WTC11 (cell line): ENCODE measurements around the gene NCL. TPM values are rescaled to one million over a fixed set of nuclear protein-coding genes. Genes with fewer than 3 reads are reported as not detected.

Experiments used
- ATAC-seq: fragments of 200-7000 bp; cut with Tn5 transposase; 2 replicates; pipeline ENCODE4 v1.10.0; 2021; ENCODE audit warnings: mild to moderate bottlenecking, moderate library complexity
- Bru-seq: library from RNA; stranded (reverse); fragments of 400-500 nt; gene quantifications from one replicate; lab custom pipeline; 2021; lab: Mats Ljungman, UMichigan
- CTCF ChIA-PET: fragments of 300-600 bp; sonication (Branson Sonifier 250); formaldehyde crosslinking; loops from one replicate; lab custom pipeline; 2021; ENCODE audit warnings: antibody characterized with exemption; lab: Charles Lee
- POLR2A ChIA-PET: fragments of 350-600 bp; sonication (Branson Sonifier 250); formaldehyde crosslinking; loops from one replicate; lab custom pipeline; 2021; ENCODE audit warnings: antibody characterized with exemption; lab: Charles Lee
- DNase-seq: peaks from one replicate; pipeline ENCODE4 v3.0.0; 2021; ENCODE audit warnings: low spot score
- H3K27ac Mint-ChIP-seq: 2 replicates; pipeline ENCODE4 v1.8.0; 2021; ENCODE audit warnings: mixed read lengths
- H3K27me3 Mint-ChIP-seq: 2 replicates; pipeline ENCODE4 v1.8.0; 2021; ENCODE audit warnings: low read depth, mild to moderate bottlenecking, moderate library complexity, mixed read lengths
- H3K36me3 Mint-ChIP-seq: 2 replicates; pipeline ENCODE4 v1.8.0; 2021; ENCODE audit warnings: mixed read lengths
- H3K4me1 Mint-ChIP-seq: 2 replicates; pipeline ENCODE4 v1.8.0; 2022; ENCODE audit warnings: mixed read lengths
- H3K4me3 Mint-ChIP-seq: 2 replicates; pipeline ENCODE4 v1.8.0; 2021; ENCODE audit warnings: mild to moderate bottlenecking, moderate library complexity, mixed read lengths
- H3K9me3 Mint-ChIP-seq: 2 replicates; pipeline ENCODE4 v1.8.0; 2021; ENCODE audit warnings: mixed read lengths
- ATF6 ChIP-seq: sonication (generic); formaldehyde crosslinking; IDR thresholded peaks from 2 replicates; pipeline ENCODE4 v1.8.1; 2023; ENCODE audit warnings: mild to moderate bottlenecking, missing genetic modification reagents
- CREM ChIP-seq: sonication (generic); formaldehyde crosslinking; IDR thresholded peaks from 2 replicates; pipeline ENCODE4 v1.8.1; 2022; ENCODE audit warnings: mild to moderate bottlenecking, missing genetic modification reagents, moderate library complexity
- CTCF ChIP-seq: fragments of 200-600 bp; IDR thresholded peaks from 2 replicates; pipeline ENCODE4 v1.8.0; 2022; ENCODE audit warnings: antibody characterized with exemption
- ELF4 ChIP-seq: sonication (generic); formaldehyde crosslinking; IDR thresholded peaks from 2 replicates; pipeline ENCODE4 v1.8.1; 2022; ENCODE audit warnings: low read depth, mild to moderate bottlenecking, moderate library complexity, missing genetic modification reagents
- FOXP4 ChIP-seq: sonication (generic); formaldehyde crosslinking; IDR thresholded peaks from 2 replicates; pipeline ENCODE4 v1.8.0; 2022; ENCODE audit warnings: mild to moderate bottlenecking, missing genetic modification reagents
- HMGA2 ChIP-seq: fragments of 250-450 bp; sonication (Bioruptor Pico); IDR thresholded peaks from 2 replicates; pipeline ENCODE4 v1.4.0; 2021; ENCODE audit warnings: mild to moderate bottlenecking, moderate library complexity
- IRF2 ChIP-seq: sonication (generic); formaldehyde crosslinking; IDR thresholded peaks from 2 replicates; pipeline ENCODE4 v1.8.0; 2022; ENCODE audit warnings: low read depth, missing genetic modification reagents, borderline replicate concordance
- JUN ChIP-seq: sonication (generic); formaldehyde crosslinking; IDR thresholded peaks from 2 replicates; pipeline ENCODE4 v1.8.0; 2023; ENCODE audit warnings: mild to moderate bottlenecking, missing genetic modification reagents
- KAT7 ChIP-seq: sonication (generic); formaldehyde crosslinking; IDR thresholded peaks from 2 replicates; pipeline ENCODE4 v1.8.1; 2023; ENCODE audit warnings: missing genetic modification reagents, mild to moderate bottlenecking, borderline replicate concordance
- NR3C1 ChIP-seq: sonication (generic); formaldehyde crosslinking; conservative IDR thresholded peaks from 2 replicates; pipeline ENCODE4 v1.8.1; 2023; ENCODE audit warnings: low read depth, mild to moderate bottlenecking, missing genetic modification reagents
- PRDM15 ChIP-seq: sonication (generic); formaldehyde crosslinking; IDR thresholded peaks from 2 replicates; pipeline ENCODE4 v1.8.0; 2022; ENCODE audit warnings: missing genetic modification reagents
- PREB ChIP-seq: sonication (generic); formaldehyde crosslinking; IDR thresholded peaks from 2 replicates; pipeline ENCODE4 v1.8.1; 2022; ENCODE audit warnings: mild to moderate bottlenecking, missing genetic modification reagents, moderate library complexity, borderline replicate concordance
- SOX15 ChIP-seq: fragments of 250-450 bp; sonication (Bioruptor Pico); IDR thresholded peaks from 2 replicates; pipeline ENCODE4 v1.9.0; 2021; ENCODE audit warnings: mild to moderate bottlenecking
- TCF7 ChIP-seq: sonication (generic); formaldehyde crosslinking; IDR thresholded peaks from 2 replicates; pipeline ENCODE4 v1.8.0; 2022; ENCODE audit warnings: mild to moderate bottlenecking, low read depth, missing genetic modification reagents, moderate library complexity
- ZMAT4 ChIP-seq: fragments of 250-450 bp; sonication (Bioruptor Pico); IDR thresholded peaks from 2 replicates; pipeline ENCODE4 v1.9.0; 2021; ENCODE audit warnings: mild to moderate bottlenecking
- ZNF396 ChIP-seq: fragments of 250-450 bp; sonication (Bioruptor Pico); IDR thresholded peaks from 2 replicates; pipeline ENCODE4 v1.8.0; 2021; ENCODE audit warnings: mild to moderate bottlenecking, moderate library complexity, borderline replicate concordance
- ZNF532 ChIP-seq: fragments of 250-450 bp; sonication (Bioruptor Pico); IDR thresholded peaks from 2 replicates; pipeline ENCODE4 v1.9.0; 2021; ENCODE audit warnings: mild to moderate bottlenecking, borderline replicate concordance
- long read RNA-seq, 3 experiments: library from RNA in 1 of 3; library from capped mRNA in 1 of 3; library from polyadenylated mRNA in 1 of 3; unstranded in 2 of 3; stranded (forward) in 1 of 3; transcript quantifications; one replicate each; pipeline ENCODE4 v2.0.0, GENCODE V29; 2021
- total RNA-seq: library from RNA; stranded (reverse); gene quantifications from 3 replicates; pipeline ENCODE4 v1.2.3, GENCODE V29; 2021

NCL gene
- total RNA-seq: 944 to 1,223 TPM (median 1,004 TPM) in 3 replicates
- percentile 100 among the genes with signal in this experiment for Bru-seq, nascent RNA
- long read RNA-seq, experiment 1, full-length matches to known transcripts: 2,710 of 3,438 reads
- long read RNA-seq, experiment 1, partial matches to known transcripts: 543 of 3,438 reads
- long read RNA-seq, experiment 1, other reads (novel, unspliced or antisense): 185 of 3,438 reads
- long read RNA-seq, experiment 2, full-length matches to known transcripts: 132 of 1,305 reads
- long read RNA-seq, experiment 2, partial matches to known transcripts: 1,108 of 1,305 reads
- long read RNA-seq, experiment 2, other reads (novel, unspliced or antisense): 65 of 1,305 reads
- long read RNA-seq, experiment 3, full-length matches to known transcripts: 507 of 975 reads
- long read RNA-seq, experiment 3, partial matches to known transcripts: 418 of 975 reads
- long read RNA-seq, experiment 3, other reads (novel, unspliced or antisense): 50 of 975 reads

- H3K9me3 Mint-ChIP-seq: no peaks in the 10 kb centered on the region
- CTCF ChIA-PET: interaction anchor here (0.5 to 7.4 kb wide), 24 partner anchors 12 to 411 kb away, joined by 3 to 74 read pairs (median 4); partner anchors contain the start of genes NMUR1 and PSMD1
- TF ChIP-seq CREM (CRISPR knock-in tag): peak; percentile 37; the same call in 1 of the 2 replicates
- TF ChIP-seq TCF7 (CRISPR knock-in tag): 0 out of 2 replicates have a peak, but pooled peaks have one; percentile 42
- peak; percentile 59; the same call in 1 of the 2 replicates for TF ChIP-seq IRF2 (CRISPR knock-in tag)
- TF ChIP-seq PREB (CRISPR knock-in tag): 0 out of 2 replicates have a peak, but pooled peaks have one; percentile 36
- TF ChIP-seq FOXP4 (CRISPR knock-in tag): no peak; the same call in none of the 2 replicates
- peak; percentile 46; the same call in 1 of the 2 replicates for TF ChIP-seq PRDM15 (CRISPR knock-in tag)
- no peak for TF ChIP-seq SOX15 (CRISPR knock-in tag)
- no peak for TF ChIP-seq ZMAT4 (CRISPR knock-in tag)
- peak; percentile 91 for TF ChIP-seq JUN (CRISPR knock-in tag)
- TF ChIP-seq KAT7 (CRISPR knock-in tag): peak; percentile 39
- peak; percentile 26; the same call in 1 of the 2 replicates for TF ChIP-seq ZNF532 (CRISPR knock-in tag)
- no peak for TF ChIP-seq ATF6
- no peak for TF ChIP-seq HMGA2
- peak; percentile 90; the same call in 1 of the 2 replicates for TF ChIP-seq NR3C1 (CRISPR knock-in tag)
- no peak for TF ChIP-seq ZNF396 (CRISPR knock-in tag)
- no peak for TF ChIP-seq CTCF
- no peak for TF ChIP-seq ELF4 (CRISPR knock-in tag)
These were observed at the start of gene NCL for GRCh38 chr2:231463698-231464575. TSS of gene NCL (minus strand) at chr2:231464484. CDS start at chr2:231464353, 131 bp downstream.

More at GRCh38 chr2:231463698-231464575, at the start of gene NCL:
- Mint-ChIP-seq H3K36me3 (peaks cover 51% of the 10 kb centered on the region), H3K27me3 (0 out of 2 replicates have a peak, but pooled peaks cover 3% of the 10 kb centered on the region), H3K27ac (peak within 1 kb of the TSS; percentile 99), H3K4me1 (peaks cover 36% of the 10 kb centered on the region), H3K4me3 (peak within 1 kb of the TSS; percentile 98)
- ATAC-seq (peak; percentile 94), DNase-seq (peak; percentile 84)
- POLR2A ChIA-PET: interaction anchor here (0.5 to 3.2 kb wide), 25 partner anchors 9 to 597 kb away, joined by 3 to 57 read pairs (median 4); partner anchors contain the start of gene PTMA
